Measurements from ENCODE around the gene CDR2. TPM values are rescaled to one million over a fixed set of nuclear protein-coding genes. Genes with fewer than 3 reads are reported as not detected.

CDR2 gene
- total and polyA plus RNA-seq, 9 of the 15 experiments (the other 6 are each of a cell fraction or from before 2014, with no cell fraction given), result 4.6 to 30.3 (median 19.9) TPM

DNA sequence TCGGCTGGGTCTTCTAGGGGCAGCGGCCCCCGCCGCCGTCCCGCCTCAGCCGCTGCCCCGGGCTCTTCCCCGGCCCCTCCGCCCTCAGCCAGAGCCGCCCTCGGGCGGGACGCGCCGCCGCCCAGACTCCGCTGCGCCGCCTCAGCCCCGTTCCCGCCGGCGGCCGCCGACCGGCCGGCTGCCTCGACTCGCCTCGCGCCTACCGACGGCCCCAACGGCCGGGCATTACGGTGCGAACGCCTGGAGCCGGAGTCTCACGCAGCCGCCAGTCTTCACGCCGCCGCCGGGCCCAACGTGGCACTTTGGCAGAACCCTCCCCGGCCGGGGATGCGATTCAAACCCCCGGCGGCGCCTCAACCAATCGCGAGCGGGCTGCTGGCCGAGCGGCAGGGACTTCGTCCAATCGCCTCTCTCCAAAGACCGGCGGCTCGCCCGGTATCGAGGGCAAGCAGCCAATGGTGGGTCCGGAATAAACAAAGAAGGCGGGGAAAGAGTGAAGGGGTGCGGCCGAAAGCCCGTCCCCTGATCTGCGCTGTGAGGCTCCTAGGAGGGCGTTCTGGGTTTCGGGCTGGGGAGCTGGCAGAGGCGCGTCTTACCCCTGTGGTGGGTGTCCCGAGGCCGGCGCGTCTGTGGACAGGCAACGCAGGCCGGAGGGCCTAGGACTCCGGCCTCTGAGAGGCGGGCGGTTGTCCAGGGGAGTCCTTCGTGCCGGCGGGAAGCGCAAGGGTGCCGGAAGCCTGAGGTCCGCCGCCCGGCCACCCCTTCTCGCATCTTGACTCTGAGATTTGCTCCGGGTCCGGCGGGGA, at the start of gene CDR2 (continued):
- TF ChIP-seq SMAD4 (CRISPR knock-in tag; conservative IDR thresholded peaks at IDR 0.05), result peak; percentile 83
- TF ChIP-seq BRD9 (IDR thresholded peaks at IDR 0.05; ENCODE audit: low read depth, partially characterized antibody), result no peak
- no peak for TF ChIP-seq POLR3A (IDR thresholded peaks at IDR 0.05; ENCODE audit: borderline replicate concordance, extremely low read depth, insufficient read depth, insufficient read length)
- TF ChIP-seq RBM22 (IDR thresholded peaks at IDR 0.05; ENCODE audit: low read depth, low read length, poor library complexity, severe bottlenecking), result no peak
- TF ChIP-seq, protein P1, sequence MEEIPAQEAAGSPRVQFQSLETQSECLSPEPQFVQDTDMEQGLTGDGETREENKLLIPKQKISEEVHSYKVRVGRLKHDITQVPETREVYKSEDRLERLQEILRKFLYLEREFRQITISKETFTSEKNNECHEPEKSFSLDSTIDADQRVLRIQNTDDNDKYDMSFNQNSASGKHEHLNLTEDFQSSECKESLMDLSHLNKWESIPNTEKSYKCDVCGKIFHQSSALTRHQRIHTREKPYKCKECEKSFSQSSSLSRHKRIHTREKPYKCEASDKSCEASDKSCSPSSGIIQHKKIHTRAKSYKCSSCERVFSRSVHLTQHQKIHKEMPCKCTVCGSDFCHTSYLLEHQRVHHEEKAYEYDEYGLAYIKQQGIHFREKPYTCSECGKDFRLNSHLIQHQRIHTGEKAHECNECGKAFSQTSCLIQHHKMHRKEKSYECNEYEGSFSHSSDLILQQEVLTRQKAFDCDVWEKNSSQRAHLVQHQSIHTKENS (CRISPR knock-in tag; IDR thresholded peaks at IDR 0.05), result no peak
- TF ChIP-seq SAFB2 (IDR thresholded peaks at IDR 0.05; ENCODE audit: borderline replicate concordance, low read depth, low read length, severe bottlenecking), result no peak
- TF ChIP-seq TAF1 (IDR thresholded peaks at IDR 0.05; ENCODE audit: control insufficient read depth, extremely low read depth, insufficient read depth, low read length, severe bottlenecking), result peak; percentile 60
- TF ChIP-seq ZNF431 (CRISPR knock-in tag; IDR thresholded peaks at IDR 0.05), result no peak
- TF ChIP-seq ZNF3 (CRISPR knock-in tag; IDR thresholded peaks at IDR 0.05), result no peak
- no peak for TF ChIP-seq ZNF311 (CRISPR knock-in tag; IDR thresholded peaks at IDR 0.05)
- TF ChIP-seq TAF9B (IDR thresholded peaks at IDR 0.05; ENCODE audit: partially characterized antibody), result no peak
